Neural crest cell (in vitro differentiated cells): ENCODE results near the gene FAF1. TPM values are rescaled to one million over a fixed set of nuclear protein-coding genes. Genes with fewer than 3 reads are reported as not detected.
"Not testable (repeated sequence)": the region's sequence is repeated elsewhere in the genome, so short reads cannot be mapped to it uniquely, and the experiment has no call there.

ENCODE experiments used
- DNase-seq: peaks from one replicate; pipeline ENCODE4 v3.0.0; 2021; ENCODE audit warnings: low read depth, mixed read lengths, low spot score
- H3K27ac Mint-ChIP-seq: one replicate; pipeline ENCODE4 v1.8.0; 2021; ENCODE audit warnings: mild to moderate bottlenecking, mixed read lengths; ENCODE audit not compliant: unreplicated experiment
- H3K27me3 Mint-ChIP-seq: 2 replicates; pipeline ENCODE4 v1.8.0; 2021; ENCODE audit warnings: low read depth, mild to moderate bottlenecking, mixed read lengths
- H3K36me3 Mint-ChIP-seq: 2 replicates; pipeline ENCODE4 v1.8.0; 2021; ENCODE audit warnings: low read depth, mild to moderate bottlenecking, mixed read lengths
- H3K4me1 Mint-ChIP-seq: 2 replicates; pipeline ENCODE4 v1.8.0; 2021; ENCODE audit warnings: mixed read lengths
- H3K4me3 Mint-ChIP-seq: one replicate; pipeline ENCODE4 v1.8.0; 2021; ENCODE audit warnings: mild to moderate bottlenecking, mixed read lengths
- H3K9me3 Mint-ChIP-seq: 2 replicates; pipeline ENCODE4 v1.8.0; 2021; ENCODE audit warnings: mixed read lengths
- CTCF ChIP-seq: fragments of 200-600 bp; sonication (generic); conservative IDR thresholded peaks from 2 replicates; pipeline ENCODE4 v1.5.0; 2021; ENCODE audit warnings: antibody characterized with exemption, mild to moderate bottlenecking
- total RNA-seq: library from RNA; stranded (reverse); gene quantifications from 2 replicates; pipeline ENCODE4 v1.2.1, GENCODE V29; 2021

Gene FAF1
- total RNA-seq, 1 donor from 2014 or later, result 73.0 TPM

GRCh38 chr1:50894340-50894739 lies 65.7 kb downstream of the FAF1 start:
- H3K27ac Mint-ChIP-seq, result no peak overlapping the region
- H3K9me3 Mint-ChIP-seq, result peaks cover 14% of the 10 kb centered on the region
- no peaks in the 10 kb centered on the region for H3K4me1 Mint-ChIP-seq
- no peak for DNase-seq
- no peak overlapping the region for H3K4me3 Mint-ChIP-seq
- H3K27me3 Mint-ChIP-seq, result no peaks in the 10 kb centered on the region
- H3K36me3 Mint-ChIP-seq, result peaks cover 37% of the 10 kb centered on the region
- TF ChIP-seq CTCF, result no peak

- Mint-ChIP-seq H3K36me3 (peaks cover 34% of the 10 kb centered on the region), H3K27ac (no peak overlapping the region), H3K9me3 (peaks cover 14% of the 10 kb centered on the region), H3K4me3 (no peak overlapping the region), H3K4me1 (no peaks in the 10 kb centered on the region), H3K27me3 (no peaks in the 10 kb centered on the region)
- DNase-seq, result no peak
- no peak for TF ChIP-seq CTCF
Observed at GRCh38 chr1:50893466-50893865, 66.6 kb downstream of the FAF1 start.

- peaks cover 18% of the 10 kb centered on the region for H3K36me3 Mint-ChIP-seq
- H3K4me3 Mint-ChIP-seq, H3K9me3 Mint-ChIP-seq, H3K27ac Mint-ChIP-seq, DNase-seq, H3K4me1 Mint-ChIP-seq, H3K27me3 Mint-ChIP-seq: not testable (repeated sequence)
Observed at GRCh38 chr1:50887555-50887954, 72.5 kb downstream of the FAF1 start.

- peaks cover 4% of the 10 kb centered on the region for H3K36me3 Mint-ChIP-seq
- DNase-seq, result no peak
- H3K4me3 Mint-ChIP-seq, result no peak overlapping the region
- H3K9me3 Mint-ChIP-seq, result peaks cover 2% of the 10 kb centered on the region
- H3K27me3 Mint-ChIP-seq, result no peaks in the 10 kb centered on the region
- no peak overlapping the region for H3K27ac Mint-ChIP-seq
- no peaks in the 10 kb centered on the region for H3K4me1 Mint-ChIP-seq
- no peak for TF ChIP-seq CTCF
Observed at GRCh38 chr1:50880373-50880772, 79.7 kb downstream of the FAF1 start.

GRCh38 chr1:50879137-50879536 lies 80.9 kb downstream of the FAF1 start:
- no peak for TF ChIP-seq CTCF
- no peaks in the 10 kb centered on the region for H3K27me3 Mint-ChIP-seq
- H3K27ac Mint-ChIP-seq, result no peak overlapping the region
- peaks cover 2% of the 10 kb centered on the region for H3K9me3 Mint-ChIP-seq
- DNase-seq, result no peak
- peaks cover 2% of the 10 kb centered on the region for H3K36me3 Mint-ChIP-seq
- no peaks in the 10 kb centered on the region for H3K4me1 Mint-ChIP-seq
- H3K4me3 Mint-ChIP-seq, result no peak overlapping the region

- no peak for TF ChIP-seq CTCF
- no peak for DNase-seq
- Mint-ChIP-seq H3K9me3 (peaks cover 2% of the 10 kb centered on the region), H3K36me3 (peaks cover 2% of the 10 kb centered on the region), H3K4me3 (no peak overlapping the region), H3K27ac (no peak overlapping the region), H3K4me1 (peaks cover 2% of the 10 kb centered on the region), H3K27me3 (no peaks in the 10 kb centered on the region)
Observed at GRCh38 chr1:50878434-50878833, 81.6 kb downstream of the FAF1 start.
